Measurements from ENCODE around the gene PLPP7.
"Not testable (repeated sequence)": the region's sequence is repeated elsewhere in the genome, so short reads cannot be mapped to it uniquely, and the experiment has no call there.

PLPP7 gene

GRCh38 chr9:131333771-131334628 lies 44.5 kb downstream of the PLPP7 start:
- no peak for FAIRE-seq

GRCh38 chr9:131334629-131335367 lies 45.3 kb downstream of the PLPP7 start:
- FAIRE-seq = no peak

GRCh38 chr9:131335368-131335755 lies 45.8 kb downstream of the PLPP7 start:
- FAIRE-seq = no peak

GRCh38 chr9:131337131-131337848 lies 47.8 kb downstream of the PLPP7 start:
- no peak for FAIRE-seq

GRCh38 chr9:131339212-131339611 lies 49.7 kb downstream of the PLPP7 start:
- FAIRE-seq = not testable (repeated sequence)

GRCh38 chr9:131344931-131345535 lies 55.5 kb downstream of the PLPP7 start:
- not testable (repeated sequence) for FAIRE-seq

GRCh38 chr9:131346559-131346958 lies 57.0 kb downstream of the PLPP7 start:
- no peak for FAIRE-seq

GRCh38 chr9:131347376-131348020 lies 58.0 kb downstream of the PLPP7 start:
- no peak for FAIRE-seq

GRCh38 chr9:131348631-131349521 lies 59.4 kb downstream of the PLPP7 start:
- FAIRE-seq = no peak

GRCh38 chr9:131349522-131349880 lies 60.0 kb downstream of the PLPP7 start:
- no peak for FAIRE-seq

GRCh38 chr9:131349881-131350563 lies 60.5 kb downstream of the PLPP7 start:
- no peak for FAIRE-seq

- not testable (repeated sequence) for FAIRE-seq
Observed at GRCh38 chr9:131356479-131356878, 67.0 kb downstream of the PLPP7 start.

GRCh38 chr9:131358556-131358955 lies 69.0 kb downstream of the PLPP7 start:
- no peak for FAIRE-seq

Data from colon (tissue), 2 donors.